ENCODE results near the gene DGKA. TPM values are rescaled to one million over a fixed set of nuclear protein-coding genes. Genes with fewer than 3 reads are reported as not detected.
A peak's percentile ranks its signal among the peaks of the same experiment; 100 is the strongest.

Gene DGKA
- total RNA-seq, 1 experiment from 2014 or later = 25.9 TPM

- peak; percentile 96 for DNase-seq
- H3K23me2 ChIP-seq (ENCODE audit: insufficient read length, low read depth, low read length, poor library complexity, severe bottlenecking) = peaks cover 21% of the 10 kb centered on the region
- H3K23ac ChIP-seq (ENCODE audit: insufficient read length, low read depth, low read length) = no peak within 1 kb of the TSS
- peaks cover 5% of the 10 kb centered on the region for H3K79me1 ChIP-seq (ENCODE audit: insufficient read depth, low read depth, low read length, poor library complexity, severe bottlenecking)
- no peak within 1 kb of the TSS for H2BK20ac ChIP-seq (ENCODE audit: low read depth, low read length, poor library complexity, severe bottlenecking)
- H4K5ac ChIP-seq (ENCODE audit: insufficient read length, low read depth, low read length) = no peak within 1 kb of the TSS
- peaks cover 6% of the 10 kb centered on the region; the same call in 1 of the 2 replicates for H3K4me1 ChIP-seq (ENCODE audit: insufficient read depth, low read length)
- no peak for TF ChIP-seq CTCF (conservative IDR thresholded peaks at IDR 0.05)
- H3T11ph ChIP-seq (ENCODE audit: low read length) = no peak within 1 kb of the TSS
- H2AK5ac ChIP-seq (ENCODE audit: insufficient read length, low read length) = no peak within 1 kb of the TSS
- H3K4ac ChIP-seq (ENCODE audit: low read depth, low read length) = no peak within 1 kb of the TSS; the same call in 1 of the 2 replicates
- Mint-ChIP-seq H3K9me3 (no peaks in the 10 kb centered on the region; a peak in 1 of 5 replicates), H3K4me3 (peak within 1 kb of the TSS; percentile 96 to 99), H3K36me3 (ENCODE audit: insufficient read depth in 1 of 3, low read depth in 3 of 3) (peaks cover 5 to 23% (median 19%) of the 10 kb centered on the region in 3 experiments; a peak in 5 of 7 replicates), H3K27me3 (ENCODE audit: low read depth) (peaks cover 16% of the 10 kb centered on the region), H3K27ac (peak within 1 kb of the TSS; percentile 99), H3K4me1 (peaks cover 44 to 47% of the 10 kb centered on the region in 2 experiments)
- H2AFZ ChIP-seq (ENCODE audit: low read length) = no peak within 1 kb of the TSS
- peak within 1 kb of the TSS; percentile 90 for H3K4me2 ChIP-seq (ENCODE audit: insufficient read depth, insufficient read length, low read length)
- no peak within 1 kb of the TSS for H2BK15ac ChIP-seq (ENCODE audit: low read depth, low read length)
- H3K9ac ChIP-seq (ENCODE audit: extremely low read depth, insufficient read length, low read length) = peak within 1 kb of the TSS; percentile 98
- WGBS (ENCODE audit: extremely low coverage, insufficient read length, low lambda C conversion rate) = no CpG with 5 or more reads among the region's 49 CpGs
- H3K18ac ChIP-seq (ENCODE audit: insufficient read length, low read depth, low read length) = peak within 1 kb of the TSS; percentile 81
- peak within 1 kb of the TSS; percentile 80 for H3K27ac ChIP-seq (ENCODE audit: insufficient read length, low read depth, low read length)
- no peaks in the 10 kb centered on the region for H3K9me3 ChIP-seq (ENCODE audit: control insufficient read depth, low read depth, low read length)
- no peak within 1 kb of the TSS for H4K8ac ChIP-seq (replicated peaks; ENCODE audit: insufficient read length, low read depth, low read length)
- H2BK120ac ChIP-seq (ENCODE audit: low read depth, low read length, poor library complexity, severe bottlenecking) = no peak within 1 kb of the TSS
- no peak within 1 kb of the TSS for H4K91ac ChIP-seq (ENCODE audit: insufficient read length, low read depth, low read length)
- H3K79me2 ChIP-seq (ENCODE audit: insufficient read depth, low read length) = peaks cover 22% of the 10 kb centered on the region; the same call in 1 of the 2 replicates
- peak within 1 kb of the TSS; percentile 47 for H2BK12ac ChIP-seq (ENCODE audit: insufficient read length, low read depth, low read length)
- no peaks in the 10 kb centered on the region for H4K20me1 ChIP-seq (ENCODE audit: control insufficient read depth, insufficient read depth, insufficient read length)
- H3K14ac ChIP-seq (ENCODE audit: insufficient read depth, low read length) = peak within 1 kb of the TSS; percentile 95
- peak within 1 kb of the TSS; percentile 78 for H2BK5ac ChIP-seq (ENCODE audit: insufficient read length, low read length)
- peaks cover 4% of the 10 kb centered on the region; the same call in 1 of the 2 replicates for H3K27me3 ChIP-seq (ENCODE audit: insufficient read depth, low read length)
- no peak within 1 kb of the TSS for H3K56ac ChIP-seq (ENCODE audit: insufficient read length, low read depth, low read length)
These were observed 3.1 kb upstream of the DGKA start, which contains the start of gene PYM1 for GRCh38 chr12:55927588-55928502. Gene PYM1, minus strand, starts transcription at chr12:55927894. Its CDS starts 133 bp downstream, at chr12:55927761.

All from H9 (cell line).